Breast epithelium (tissue), 4 donors: ENCODE measurements around the gene ST8SIA5. TPM values are rescaled to one million over a fixed set of nuclear protein-coding genes. Genes with fewer than 3 reads are reported as not detected.

Experiments
- DNase-seq, 2 donors: peaks; one replicate each; pipeline ENCODE4 v3.0.0-alpha.2; 2019; ENCODE audit warnings: low spot score in 2 of 2
- H3K27ac ChIP-seq, 2 donors: fragments of 200-600 bp; sonication (generic) in 1 of 2; one replicate each; pipeline ENCODE4 v1.5.1; 2016 to 2019; ENCODE audit warnings: mild to moderate bottlenecking in 1 of 2
- H3K27me3 ChIP-seq, 2 donors: fragments of 200-600 bp; sonication (generic) in 1 of 2; one replicate each; pipeline versions ENCODE4 v1.5.1 to v1.6.0; 2017 to 2019; ENCODE audit warnings: control low read depth in 1 of 2, mild to moderate bottlenecking in 1 of 2
- H3K36me3 ChIP-seq: fragments of 200-600 bp; one replicate; pipeline ENCODE4 v1.5.1; 2019
- H3K4me1 ChIP-seq, 2 donors: fragments of 200-600 bp; sonication (generic); one replicate each; pipeline ENCODE4 v1.5.1; 2016 to 2019; ENCODE audit warnings: control low read depth in 1 of 2
- H3K4me3 ChIP-seq, 3 donors: fragments of 200-600 bp; sonication (generic); 1 replicate in 2 of 3; 2 replicates in 1 of 3; pipeline ENCODE4 v1.5.1; 2016 to 2019; ENCODE audit warnings: mild to moderate bottlenecking in 3 of 3, moderate library complexity in 2 of 3
- H3K9me3 ChIP-seq, 2 donors: fragments of 200-600 bp; sonication (generic) in 1 of 2; one replicate each; pipeline ENCODE4 v1.5.1; 2016 to 2019; ENCODE audit warnings: control low read depth in 1 of 2
- CTCF ChIP-seq, 3 donors: fragments of 450-650 bp; IDR thresholded peaks; one replicate each; pipeline ENCODE4 v1.5.1; 2016 to 2017; ENCODE audit warnings: antibody characterized with exemption in 3 of 3, mild to moderate bottlenecking in 3 of 3, moderate library complexity in 3 of 3
- POLR2A ChIP-seq: fragments of 450-650 bp; IDR thresholded peaks from one replicate; pipeline ENCODE4 v1.6.1; 2016; ENCODE audit warnings: antibody characterized with exemption, mild to moderate bottlenecking, moderate library complexity
- POLR2AphosphoS5 ChIP-seq, 3 donors: sonication (generic); formaldehyde crosslinking; IDR thresholded peaks; one replicate each; pipeline ENCODE4 v1.6.1; 2017; ENCODE audit warnings: antibody characterized with exemption in 3 of 3
- intact Hi-C: fragments of 100-400 bp; cut with DNase I; formaldehyde crosslinking; loops from one replicate; pipeline ENCODE4 v1.15.1; 2023; ENCODE audit warnings: low total_unique reads
- total RNA-seq, 3 donors: library from RNA; depleted of rRNA; stranded (reverse); fragments of >200 nt; gene quantifications; one replicate each; pipeline ENCODE4 v1.1.0, GENCODE V29; 2016

Gene ST8SIA5
- total RNA-seq, 3 donors from 2014 or later: 0.29 to 0.33 TPM; not detected in 1

- intact Hi-C loops: no loop called here
- no peaks in the 10 kb centered on the region for H3K4me1 ChIP-seq
Observed at GRCh38 chr18:46721331-46721730, 35.5 kb downstream of the ST8SIA5 start.

GRCh38 chr18:46720521-46720920, 36.3 kb downstream of the ST8SIA5 start:
- intact Hi-C loops: no loop called here

More at GRCh38 chr18:46721331-46721730, 35.5 kb downstream of the ST8SIA5 start:
- no peaks in the 10 kb centered on the region for H3K9me3 ChIP-seq
- no peaks in the 10 kb centered on the region for H3K27me3 ChIP-seq
- H3K36me3 ChIP-seq: no peaks in the 10 kb centered on the region
- DNase-seq: no peak
- H3K27ac ChIP-seq: no peak overlapping the region
- H3K4me3 ChIP-seq: no peak overlapping the region
- no peak for TF ChIP-seq CTCF (IDR thresholded peaks at IDR 0.05)

GRCh38 chr18:46720092-46720491, 36.8 kb downstream of the ST8SIA5 start:
- Histone ChIP-seq H3K4me1 (no peaks in the 10 kb centered on the region), H3K9me3 (no peaks in the 10 kb centered on the region), H3K36me3 (no peaks in the 10 kb centered on the region), H3K4me3 (no peak overlapping the region), H3K27me3 (no peaks in the 10 kb centered on the region), H3K27ac (no peak overlapping the region)
- intact Hi-C loops: no loop called here
- no peak for DNase-seq
- TF ChIP-seq CTCF (IDR thresholded peaks at IDR 0.05): no peak
- no peak for TF ChIP-seq POLR2AphosphoS5 (IDR thresholded peaks at IDR 0.05)
- TF ChIP-seq POLR2A: no peak

More at GRCh38 chr18:46720521-46720920, 36.3 kb downstream of the ST8SIA5 start:
- Histone ChIP-seq H3K4me3 (no peak overlapping the region), H3K27me3 (no peaks in the 10 kb centered on the region), H3K9me3 (no peaks in the 10 kb centered on the region), H3K4me1 (no peaks in the 10 kb centered on the region), H3K27ac (no peak overlapping the region), H3K36me3 (no peaks in the 10 kb centered on the region)
- TF ChIP-seq POLR2A: no peak
- no peak for TF ChIP-seq POLR2AphosphoS5 (IDR thresholded peaks at IDR 0.05)
- TF ChIP-seq CTCF (IDR thresholded peaks at IDR 0.05): no peak
- DNase-seq: no peak

- Histone ChIP-seq H3K9me3 (no peaks in the 10 kb centered on the region), H3K27me3 (no peaks in the 10 kb centered on the region), H3K27ac (no peak overlapping the region), H3K4me3 (no peak overlapping the region), H3K36me3 (no peaks in the 10 kb centered on the region), H3K4me1 (no peaks in the 10 kb centered on the region)
- no peak for DNase-seq
- intact Hi-C loops: no loop called here
- TF ChIP-seq POLR2A: no peak
- no peak for TF ChIP-seq POLR2AphosphoS5 (IDR thresholded peaks at IDR 0.05)
- TF ChIP-seq CTCF (IDR thresholded peaks at IDR 0.05): no peak
Observed at GRCh38 chr18:46719388-46719787, 37.5 kb downstream of the ST8SIA5 start.

- TF ChIP-seq POLR2A (no peak), POLR2AphosphoS5 (IDR thresholded peaks at IDR 0.05) (no peak), CTCF (IDR thresholded peaks at IDR 0.05) (no peak)
- Histone ChIP-seq H3K27ac (no peak overlapping the region), H3K4me3 (no peak overlapping the region), H3K27me3 (no peaks in the 10 kb centered on the region), H3K36me3 (no peaks in the 10 kb centered on the region), H3K9me3 (no peaks in the 10 kb centered on the region), H3K4me1 (no peaks in the 10 kb centered on the region)
- intact Hi-C loops: no loop called here
- no peak for DNase-seq
Observed at GRCh38 chr18:46718501-46719341, 38.1 kb downstream of the ST8SIA5 start.
